B cell (primary cell): ENCODE results near the gene SLC15A4. TPM values are rescaled to one million over a fixed set of nuclear protein-coding genes. Genes with fewer than 3 reads are reported as not detected.

ENCODE experiments used
- ATAC-seq: fragments of 200-7000 bp; cut with Tn5 transposase; one replicate; pipeline ENCODE4 v1.10.0; 2021; ENCODE audit warnings: low read depth, mild to moderate bottlenecking, moderate number of reproducible peaks, moderate library complexity
- CTCF ChIA-PET: fragments of 350-600 bp; sonication (Branson Sonifier 250); formaldehyde crosslinking; loops from one replicate; lab custom pipeline; 2021; ENCODE audit warnings: antibody characterized with exemption, inconsistent platforms; lab: Charles Lee
- POLR2A ChIA-PET: fragments of 350-600 bp; sonication (Branson Sonifier 250); formaldehyde crosslinking; loops from one replicate; lab custom pipeline; 2021; ENCODE audit warnings: antibody characterized with exemption; lab: Charles Lee
- DNase-seq: peaks from one replicate; pipeline ENCODE4 v3.0.0; 2013
- H2AFZ ChIP-seq: 2 replicates; pipeline ENCODE4 v1.6.1; 2012; ENCODE audit warnings: mild to moderate bottlenecking, low read depth, low read length; ENCODE audit not compliant: insufficient read depth, poor library complexity, severe bottlenecking
- H3K27ac ChIP-seq, 2 donors: 1 replicate in 1 of 2; 2 replicates in 1 of 2; pipeline ENCODE4 v1.5.1; 2012 to 2013; ENCODE audit warnings: low read length in 2 of 2, mild to moderate bottlenecking in 2 of 2, moderate library complexity in 1 of 2
- H3K27me3 ChIP-seq, 4 experiments: fragments of 200-600 bp in 1 of 4; sonication (generic) in 1 of 4; replicated peaks in 1 of 4; 1 replicate in 2 of 4; 2 replicates in 2 of 4; pipeline versions ENCODE4 v1.6.1 to v1.7.0; 2013 to 2016; ENCODE audit warnings: low read length in 3 of 4, mild to moderate bottlenecking in 2 of 4, mixed read lengths in 1 of 4, moderate library complexity in 1 of 4; ENCODE audit not compliant: insufficient read depth in 4 of 4, control insufficient read depth in 3 of 4; ENCODE audit errors: control extremely low read depth in 1 of 4
- H3K36me3 ChIP-seq, 2 experiments: replicated peaks in 1 of 2; 1 replicate in 1 of 2; 2 replicates in 1 of 2; pipeline versions ENCODE4 v1.6.1 to v1.7.1; 2013; ENCODE audit warnings: low read length in 1 of 2; ENCODE audit not compliant: insufficient read depth in 2 of 2, control insufficient read depth in 1 of 2; ENCODE audit errors: control extremely low read depth in 1 of 2, extremely low read depth in 1 of 2
- H3K4me1 ChIP-seq, 2 donors: fragments of 200-600 bp in 1 of 2; sonication (generic) in 1 of 2; 1 replicate in 1 of 2; 2 replicates in 1 of 2; pipeline versions ENCODE4 v1.5.1 to v1.6.1; 2013 to 2017; ENCODE audit warnings: low read length in 2 of 2; ENCODE audit not compliant: control insufficient read depth in 2 of 2, insufficient read depth in 2 of 2
- H3K4me2 ChIP-seq: replicated peaks from 2 replicates; pipeline ENCODE3; 2012; ENCODE audit warnings: mild to moderate bottlenecking, low read depth, low read length; ENCODE audit not compliant: poor library complexity, severe bottlenecking
- H3K4me3 ChIP-seq, 5 experiments: fragments of 200-600 bp in 1 of 5; sonication (generic) in 1 of 5; 1 replicate in 3 of 5; 2 replicates in 2 of 5; pipeline versions ENCODE4 v1.5.1 to v1.7.0; 2011 to 2016; ENCODE audit warnings: low read length in 4 of 5, mild to moderate bottlenecking in 4 of 5, low read depth in 2 of 5, control low read depth in 1 of 5, moderate library complexity in 1 of 5; ENCODE audit not compliant: insufficient read depth in 1 of 5; ENCODE audit errors: control extremely low read depth in 1 of 5, extremely low read depth in 1 of 5
- H3K79me2 ChIP-seq: fragments of 200-600 bp; sonication (generic); one replicate; pipeline ENCODE4 v1.6.0; 2016; ENCODE audit warnings: low read length; ENCODE audit not compliant: control insufficient read depth, insufficient read depth
- H3K9ac ChIP-seq: fragments of 200-600 bp; sonication (generic); 2 replicates; pipeline ENCODE4 v1.6.1; 2017; ENCODE audit warnings: mild to moderate bottlenecking, low read length, moderate library complexity
- H3K9me3 ChIP-seq, 3 donors: one replicate each; pipeline versions ENCODE4 v1.6.1 to v1.7.1; 2013; ENCODE audit warnings: low read length in 2 of 3; ENCODE audit not compliant: control insufficient read depth in 2 of 3, insufficient read depth in 1 of 3; ENCODE audit errors: control extremely low read depth in 1 of 3
- H4K20me1 ChIP-seq: 2 replicates; pipeline ENCODE4 v1.6.0; 2012; ENCODE audit warnings: mild to moderate bottlenecking, low read length; ENCODE audit not compliant: insufficient read depth, control insufficient read depth, poor library complexity, severe bottlenecking
- H3K27ac Mint-ChIP-seq: one replicate; pipeline ENCODE4 v1.8.0; 2021; ENCODE audit warnings: mixed read lengths
- H3K27me3 Mint-ChIP-seq: one replicate; pipeline ENCODE4 v1.8.0; 2021; ENCODE audit warnings: mixed read lengths
- H3K4me1 Mint-ChIP-seq: one replicate; pipeline ENCODE4 v1.8.0; 2021; ENCODE audit warnings: mixed read lengths
- H3K4me3 Mint-ChIP-seq: one replicate; pipeline ENCODE4 v1.8.0; 2021; ENCODE audit warnings: mixed read lengths
- H3K9me3 Mint-ChIP-seq: one replicate; pipeline ENCODE4 v1.8.0; 2022; ENCODE audit warnings: mixed read lengths; ENCODE audit not compliant: insufficient read depth
- EZH2 ChIP-seq: IDR thresholded peaks from 2 replicates; pipeline ENCODE4 v1.6.1; 2012; ENCODE audit warnings: borderline replicate concordance, low read depth, mild to moderate bottlenecking, moderate library complexity, low read length; ENCODE audit not compliant: insufficient read depth, poor library complexity, severe bottlenecking
- WGBS: methylation state at CpG from one replicate; pipeline ENCODE4 v1.1.5; 2013; ENCODE audit warnings: missing lambda C conversion rate; ENCODE audit not compliant: insufficient coverage; 5-methylcytosine and 5-hydroxymethylcytosine counted together
- intact Hi-C: fragments of 100-400 bp; cut with micrococcal nuclease; formaldehyde crosslinking; loops from one replicate; pipeline ENCODE4 v1.10.0; 2022
- polyA plus RNA-seq: library from polyadenylated mRNA; depleted of rRNA; stranded (reverse); fragments of >200 nt; gene quantifications from 2 replicates; pipeline ENCODE4 v1.2.3, GENCODE V29; 2012
- total RNA-seq, 2 donors: library from RNA; stranded (reverse); fragments of 120-200 nt in 1 of 2; gene quantifications; 1 replicate in 1 of 2; 2 replicates in 1 of 2; pipeline versions ENCODE4 v1.2.3 to v1.2.4, GENCODE V29; 2013 to 2022
- TF ChIP-seq, protein P1 (sequence below): fragments of 200-600 bp; IDR thresholded peaks from one replicate; pipeline ENCODE4 v1.8.0; 2022; ENCODE audit warnings: antibody characterized with exemption, mild to moderate bottlenecking

SLC15A4 gene
- total and polyA plus RNA-seq, 2 donors (not counting 1 experiment from before 2014, with no cell fraction given), result 48.9 to 67.2 TPM

DNA sequence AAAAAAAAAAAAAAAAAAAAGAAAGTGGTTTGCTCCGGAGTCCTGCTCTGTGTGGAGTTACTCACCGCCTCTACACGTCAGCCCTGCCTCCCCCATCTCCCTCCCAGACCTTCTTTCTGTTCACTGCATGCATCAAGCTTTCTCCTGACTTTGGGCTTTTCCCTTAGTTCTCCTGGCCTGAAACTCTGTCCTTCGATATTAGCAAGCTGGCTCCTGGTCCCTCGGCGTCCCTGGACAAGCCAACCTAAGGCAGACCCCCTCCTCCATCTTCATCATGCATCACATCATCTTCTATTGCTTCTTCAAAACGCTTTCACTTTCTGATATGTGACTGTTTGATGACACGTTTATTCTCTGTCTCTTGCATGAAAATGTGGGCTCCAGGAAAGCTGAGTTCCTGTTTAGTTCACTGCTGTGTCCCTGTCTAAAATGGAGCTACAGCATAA, 40.6 kb downstream of the SLC15A4 start:
- Histone ChIP-seq H3K4me2 (peak overlapping the region; percentile 67), H2AFZ (peak overlapping the region; percentile 74), H3K27me3 (no peaks in the 10 kb centered on the region), H3K79me2 (peaks cover 18% of the 10 kb centered on the region), H3K4me3 (peak overlapping the region in 3 of 5 experiments; percentile 5 to 53 (median 50)), H4K20me1 (no peaks in the 10 kb centered on the region), H3K9ac (peak overlapping the region; percentile 56), H3K27ac (peak overlapping the region; percentile 44 to 48), H3K36me3 (no peaks in the 10 kb centered on the region), H3K9me3 (peaks cover 0 to 7% (median 0%) of the 10 kb centered on the region in 3 donors), H3K4me1 (peaks cover 33 to 40% of the 10 kb centered on the region in 2 donors)
- H3K9me3 Mint-ChIP-seq, result no peaks in the 10 kb centered on the region
- ChIA-PET POLR2A (interaction anchor here (0.7 to 1.5 kb wide), 2 partner anchors 13 to 14 kb away, joined by 3 read pairs; no protein-coding TSS in a partner anchor), CTCF (interaction anchor here (0.7 to 4.4 kb wide), 6 partner anchors 10 to 47 kb away, joined by 3 to 27 read pairs (median 8); no protein-coding TSS in a partner anchor)
- 60% methylated on average over 3 of the region's 8 CpGs for WGBS
- TF ChIP-seq, protein P1, sequence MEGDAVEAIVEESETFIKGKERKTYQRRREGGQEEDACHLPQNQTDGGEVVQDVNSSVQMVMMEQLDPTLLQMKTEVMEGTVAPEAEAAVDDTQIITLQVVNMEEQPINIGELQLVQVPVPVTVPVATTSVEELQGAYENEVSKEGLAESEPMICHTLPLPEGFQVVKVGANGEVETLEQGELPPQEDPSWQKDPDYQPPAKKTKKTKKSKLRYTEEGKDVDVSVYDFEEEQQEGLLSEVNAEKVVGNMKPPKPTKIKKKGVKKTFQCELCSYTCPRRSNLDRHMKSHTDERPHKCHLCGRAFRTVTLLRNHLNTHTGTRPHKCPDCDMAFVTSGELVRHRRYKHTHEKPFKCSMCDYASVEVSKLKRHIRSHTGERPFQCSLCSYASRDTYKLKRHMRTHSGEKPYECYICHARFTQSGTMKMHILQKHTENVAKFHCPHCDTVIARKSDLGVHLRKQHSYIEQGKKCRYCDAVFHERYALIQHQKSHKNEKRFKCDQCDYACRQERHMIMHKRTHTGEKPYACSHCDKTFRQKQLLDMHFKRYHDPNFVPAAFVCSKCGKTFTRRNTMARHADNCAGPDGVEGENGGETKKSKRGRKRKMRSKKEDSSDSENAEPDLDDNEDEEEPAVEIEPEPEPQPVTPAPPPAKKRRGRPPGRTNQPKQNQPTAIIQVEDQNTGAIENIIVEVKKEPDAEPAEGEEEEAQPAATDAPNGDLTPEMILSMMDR, result no peak
- no peak for TF ChIP-seq EZH2
- intact Hi-C loops, result no loop called here
- H3K27ac Mint-ChIP-seq, result peak overlapping the region; percentile 69
- peaks cover 24% of the 10 kb centered on the region for H3K4me1 Mint-ChIP-seq
- DNase-seq (peak; percentile 72), ATAC-seq (peak; percentile 45)
- H3K27me3 Mint-ChIP-seq, result no peaks in the 10 kb centered on the region
- H3K4me3 Mint-ChIP-seq, result peak overlapping the region; percentile 76

DNA sequence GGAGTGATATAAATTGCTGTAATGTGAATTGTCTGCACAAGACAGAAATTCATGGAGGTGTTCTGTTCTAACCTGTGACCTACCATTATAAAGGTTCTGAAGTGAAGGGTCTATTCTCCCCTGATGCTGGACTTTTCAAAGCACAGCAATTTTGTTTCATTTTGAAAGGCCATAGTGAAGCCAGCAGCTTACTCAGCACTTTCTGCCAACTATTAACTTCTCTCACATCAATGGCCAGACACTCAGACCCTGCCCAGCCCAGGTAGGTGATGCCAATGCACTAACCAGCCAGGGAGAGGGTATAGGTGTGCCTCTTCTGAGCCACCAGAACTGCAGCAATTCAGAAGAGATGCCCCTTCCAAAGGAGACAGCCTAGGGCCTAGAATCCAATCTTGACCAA, 43.9 kb downstream of the SLC15A4 start:
- Histone ChIP-seq H2AFZ (no peak overlapping the region), H3K9ac (no peak overlapping the region), H3K9me3 (peaks cover 0 to 7% (median 0%) of the 10 kb centered on the region in 3 donors), H3K4me3 (no peak overlapping the region), H4K20me1 (no peaks in the 10 kb centered on the region), H3K79me2 (peaks cover 2% of the 10 kb centered on the region), H3K4me1 (peaks cover 17 to 24% of the 10 kb centered on the region in 2 donors), H3K27ac (no peak overlapping the region), H3K27me3 (no peaks in the 10 kb centered on the region), H3K4me2 (no peak overlapping the region), H3K36me3 (no peaks in the 10 kb centered on the region)
- ChIA-PET CTCF (no interaction called here), POLR2A (no interaction called here)
- Mint-ChIP-seq H3K4me1 (peaks cover 15% of the 10 kb centered on the region), H3K27ac (no peak overlapping the region), H3K27me3 (peaks cover 4% of the 10 kb centered on the region), H3K9me3 (no peaks in the 10 kb centered on the region), H3K4me3 (no peak overlapping the region)
- ATAC-seq (no peak), DNase-seq (no peak)
- intact Hi-C loops, result no loop called here
- TF ChIP-seq EZH2, result no peak
- TF ChIP-seq, protein P1, result no peak
